Loucy (cell line): ENCODE measurements around the gene USP21.

Source experiments
- CTCF ChIP-seq: fragments of 200-600 bp; sonication (generic); conservative IDR thresholded peaks from 2 replicates; pipeline ENCODE4 v1.5.1; 2014; ENCODE audit warnings: mild to moderate bottlenecking, antibody characterized with exemption, low read length
- EZH2phosphoT487 ChIP-seq: fragments of 200-600 bp; IDR thresholded peaks from 2 replicates; pipeline ENCODE4 v1.6.1; 2018; ENCODE audit warnings: antibody characterized with exemption, mild to moderate bottlenecking, moderate library complexity, borderline replicate concordance

DNA sequence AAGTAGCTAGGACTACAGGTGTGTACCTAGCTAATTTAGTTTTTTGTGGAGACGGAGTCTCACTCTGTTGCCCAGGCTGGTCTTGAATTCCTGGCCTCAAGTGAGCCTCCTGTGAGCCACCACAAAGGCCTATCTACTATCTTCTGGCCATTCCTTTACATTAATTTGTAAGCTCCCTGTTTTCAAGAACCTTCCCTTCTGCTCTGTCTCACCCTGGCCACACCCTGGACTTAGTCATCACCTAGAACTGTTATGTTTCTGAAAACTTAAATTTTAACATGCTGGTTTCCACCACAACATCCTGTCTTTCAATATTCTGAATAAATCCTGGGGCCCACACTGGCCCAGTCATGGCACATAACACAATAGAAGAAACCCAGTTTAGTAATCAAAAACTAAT lies 22.9 kb downstream of the USP21 start:
- no peak for TF ChIP-seq CTCF
- no peak for TF ChIP-seq EZH2phosphoT487
